Stimulated activated CD4-positive, alpha-beta T cell treated with anti-CD3 and anti-CD28 coated beads, Interleukin-1b, Interleukin-23, amount 100 ng/mL, for 1 hour (primary cell): ENCODE data around the gene EVX1.

Source experiments
- DNase-seq, 2 donors: peaks; one replicate each; pipeline ENCODE4 v3.0.0-alpha.2; 2020; ENCODE audit warnings: low read depth in 2 of 2

The EVX1 gene

DNA sequence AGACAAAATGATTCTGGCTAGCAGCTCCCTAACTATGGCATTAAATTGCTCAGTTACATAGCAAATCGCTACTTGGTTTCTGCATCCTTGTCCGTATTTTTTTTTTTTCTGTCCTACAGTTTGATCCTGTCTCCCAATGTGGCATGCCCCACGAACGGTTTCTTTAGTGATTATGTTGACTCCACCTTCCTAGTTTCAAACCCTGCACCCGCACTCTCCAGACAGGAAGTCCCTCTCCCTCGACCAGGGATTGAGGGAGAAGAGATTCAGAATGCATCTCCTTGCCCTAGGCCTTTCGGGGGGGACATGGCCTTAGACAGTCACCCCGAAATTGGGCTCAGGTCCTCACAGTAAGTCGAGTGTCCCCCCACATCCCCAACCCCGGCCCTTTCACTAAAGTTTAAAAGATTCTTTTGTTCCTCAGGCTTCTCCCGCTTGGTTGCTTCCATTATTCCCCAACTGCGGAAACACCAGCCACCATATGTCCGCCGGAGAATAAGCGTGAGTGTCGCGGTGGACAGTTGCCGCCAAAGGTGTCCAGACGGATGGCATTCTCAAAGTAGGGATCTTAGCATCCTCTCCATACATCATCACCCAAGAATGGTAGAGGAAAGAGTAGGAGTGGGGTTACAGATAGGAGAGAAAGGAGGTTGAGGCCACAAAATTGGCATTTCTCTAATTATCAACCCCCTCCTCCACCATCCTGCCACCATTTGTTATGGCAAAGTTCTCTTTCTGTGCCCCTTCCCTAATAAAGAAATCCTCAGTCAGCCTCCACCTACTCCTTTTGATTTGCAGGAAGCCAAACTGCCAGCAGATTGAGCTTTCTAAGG lies 7.3 kb downstream of the EVX1 start:
- no peak for DNase-seq

DNA sequence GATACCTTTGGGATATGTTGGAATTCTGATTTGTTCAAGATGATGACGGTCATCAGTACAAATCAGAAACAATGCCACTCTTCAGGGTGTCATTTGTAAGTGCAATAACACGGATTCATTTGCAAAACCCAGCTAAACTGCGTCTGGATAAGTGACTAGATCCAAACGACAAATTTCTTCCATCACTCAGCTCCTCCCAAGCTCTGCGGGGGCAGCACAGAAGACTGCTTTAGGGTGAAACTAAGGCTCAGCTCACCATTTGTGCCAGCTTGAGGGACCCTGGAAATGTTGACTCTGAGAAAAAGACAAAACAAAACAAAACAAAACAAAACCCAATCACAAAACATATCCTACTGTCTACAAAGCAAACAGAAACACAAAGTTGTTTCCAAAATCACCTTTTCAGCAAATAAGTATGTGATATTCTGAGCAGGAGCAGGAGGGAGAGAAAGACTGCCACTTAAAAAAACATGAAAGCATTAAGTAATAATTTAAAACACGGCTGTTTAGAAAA lies 8.0 kb downstream of the EVX1 start:
- no peak for DNase-seq

DNA sequence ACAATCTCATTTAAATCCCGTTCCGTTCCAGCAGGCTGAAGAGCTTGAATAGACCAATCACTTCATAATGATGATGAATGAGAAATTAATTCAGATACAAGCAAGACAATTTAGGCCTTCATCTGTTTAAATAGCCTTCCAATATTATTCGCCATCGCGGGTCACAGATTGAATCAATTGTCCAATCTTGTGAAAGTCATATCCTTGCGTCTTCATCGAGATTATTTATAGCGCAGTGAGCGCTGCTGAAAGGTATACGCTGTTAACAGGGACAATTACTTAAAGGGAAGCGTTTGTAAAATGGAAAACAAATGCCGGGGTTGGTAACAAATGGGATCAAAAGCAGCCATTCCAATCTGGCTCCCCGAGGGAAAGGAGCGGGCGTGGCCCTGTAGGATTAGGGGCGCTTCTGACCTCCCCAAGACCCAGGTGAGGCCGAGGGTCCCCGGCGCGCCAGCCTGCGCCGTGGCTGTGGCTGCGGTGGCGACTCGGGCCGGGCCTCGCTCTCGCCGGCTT lies 8.6 kb downstream of the EVX1 start:
- no peak for DNase-seq

DNA sequence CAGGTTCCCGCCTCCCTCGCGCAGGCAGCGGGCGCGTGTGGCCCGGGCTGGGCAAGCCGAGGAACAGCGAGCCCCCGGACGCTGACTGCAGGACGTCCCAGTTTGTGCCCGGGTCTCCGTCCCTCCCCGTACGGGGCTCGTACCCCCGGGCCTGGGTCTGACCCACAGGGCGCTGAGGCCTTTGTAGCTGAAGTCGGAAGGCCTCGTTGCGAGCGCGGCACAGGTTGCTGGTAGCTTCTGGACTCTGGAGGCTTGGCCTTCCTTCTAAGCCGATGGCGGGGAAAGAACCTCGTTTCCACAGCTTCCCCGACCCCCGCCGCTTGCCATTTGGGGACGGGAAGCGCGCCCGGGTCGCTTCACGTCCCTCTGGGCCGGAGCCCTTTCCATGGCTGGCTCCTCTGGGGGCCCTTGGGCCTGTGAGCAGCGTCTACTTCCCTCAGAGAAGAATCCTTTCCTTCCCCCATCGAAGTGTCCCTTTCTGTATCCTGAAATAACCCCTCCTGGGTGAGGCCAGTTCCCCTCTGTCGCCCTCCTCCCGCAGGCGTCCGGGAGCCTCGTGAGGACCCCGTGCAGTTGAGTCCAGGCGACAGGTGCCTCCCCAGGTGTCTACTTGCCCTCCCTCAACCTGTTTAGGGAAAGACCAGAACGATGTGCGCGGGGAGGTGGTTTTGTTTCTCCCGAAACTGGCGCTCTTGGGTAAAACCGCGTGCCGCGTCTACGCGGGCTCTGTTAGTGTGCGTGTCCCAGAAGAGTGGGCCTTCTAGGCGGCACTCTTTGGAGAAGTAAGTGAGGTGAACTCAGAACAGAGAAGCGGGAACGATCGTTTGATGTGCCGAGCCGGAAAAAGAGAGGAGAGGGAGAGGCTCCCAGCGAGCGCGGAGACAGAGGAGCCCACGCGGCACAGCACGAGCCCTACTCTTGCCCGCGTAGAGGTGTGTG lies 9.3 kb downstream of the EVX1 start:
- no peak for DNase-seq

DNA sequence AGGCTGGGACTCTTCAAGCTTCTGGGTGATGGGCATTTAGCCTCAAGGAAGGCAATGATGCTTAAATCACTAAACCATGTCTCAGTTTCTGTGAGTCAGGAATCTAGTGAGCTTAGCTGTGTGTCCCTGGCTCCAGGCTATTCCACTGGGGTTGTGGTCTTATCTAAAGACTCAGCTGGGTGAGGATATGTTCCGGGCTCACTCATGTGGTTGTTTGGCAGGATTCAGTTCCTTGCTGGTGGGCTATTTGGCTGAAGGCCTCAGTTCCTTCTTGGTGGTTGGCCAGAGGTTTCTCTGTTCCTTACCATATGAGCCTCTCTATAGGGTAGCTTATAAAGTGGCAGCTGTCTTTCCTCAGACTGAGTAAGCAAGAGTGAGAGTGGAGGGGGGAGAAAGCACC lies 12.0 kb downstream of the EVX1 start:
- DNase-seq: no peak

DNA sequence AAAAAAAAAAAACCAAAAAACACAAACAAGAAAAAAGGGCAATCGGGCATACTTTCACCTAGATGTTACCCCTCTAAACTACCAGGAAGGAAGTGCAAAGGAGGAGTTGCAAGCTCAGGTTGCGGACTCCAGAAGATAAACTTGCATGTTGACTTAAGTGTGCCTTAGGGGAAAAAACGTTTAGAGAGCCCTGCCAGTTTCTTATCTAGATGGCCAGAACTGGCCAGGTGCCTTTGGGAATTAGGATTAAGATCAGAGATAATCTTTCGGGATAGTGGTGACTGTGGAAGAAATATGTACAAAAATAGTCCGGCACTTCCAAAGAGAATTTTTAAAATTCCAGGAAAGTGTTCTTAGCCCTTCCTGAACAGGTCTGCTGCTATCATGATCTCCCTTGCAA lies 17.6 kb downstream of the EVX1 start:
- no peak for DNase-seq

DNA sequence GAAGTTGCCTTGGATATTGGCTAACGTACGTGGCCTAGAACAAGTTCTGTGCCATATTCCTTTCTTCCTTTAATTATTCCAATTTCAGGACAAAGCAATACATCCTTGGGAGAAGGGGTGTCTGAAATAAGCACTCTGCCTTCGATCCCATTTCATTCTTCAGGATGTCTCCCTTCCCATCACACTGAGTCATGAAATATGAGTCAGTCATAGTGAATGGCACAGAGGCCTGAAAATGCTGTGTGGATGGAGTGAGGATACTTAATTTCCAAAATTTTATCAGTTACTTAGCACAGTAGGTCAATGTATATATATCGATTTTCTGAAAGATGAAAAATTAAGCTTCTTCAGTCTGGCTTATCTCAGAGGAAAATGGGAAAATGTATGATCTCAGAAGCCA lies 19.5 kb downstream of the EVX1 start:
- DNase-seq: no peak

DNA sequence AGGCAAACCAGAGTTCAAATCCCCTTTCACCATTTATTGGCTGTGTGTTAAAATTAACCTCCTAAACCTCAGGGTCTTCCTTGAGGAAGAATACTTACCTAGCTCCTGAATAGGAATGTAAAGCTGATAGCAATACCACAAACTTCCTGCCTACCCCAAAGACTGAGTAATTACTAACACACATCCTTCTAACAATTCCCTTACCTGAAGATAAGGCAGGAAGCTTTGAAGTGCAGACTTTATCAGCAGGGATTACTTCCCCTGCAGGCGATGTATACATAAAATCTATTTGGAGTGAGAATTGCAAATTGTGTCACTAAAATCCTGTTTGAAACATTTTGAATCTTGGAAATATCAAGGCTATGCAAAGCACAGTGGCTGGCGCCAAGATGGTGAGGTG lies 21.2 kb downstream of the EVX1 start:
- no peak for DNase-seq

DNA sequence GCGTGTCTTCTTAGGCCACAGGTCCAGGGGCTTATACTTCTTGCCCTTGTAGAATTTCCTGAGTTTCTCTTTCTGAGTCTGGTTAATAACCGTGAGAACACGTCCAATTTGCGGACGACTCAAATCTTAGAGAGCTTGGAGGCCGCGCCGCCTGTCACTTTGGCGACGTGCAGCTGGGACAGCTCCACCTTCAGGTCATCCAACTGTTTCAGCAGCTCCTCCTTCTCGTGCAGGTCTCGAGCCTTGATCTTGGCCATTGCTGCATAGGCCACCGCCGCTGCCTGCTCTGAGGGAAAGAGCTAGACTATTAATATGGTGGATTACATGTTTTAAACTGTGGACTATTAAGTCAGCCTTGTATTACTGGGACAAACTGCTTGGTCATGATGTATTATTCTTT lies 26.9 kb downstream of the EVX1 start:
- no peak for DNase-seq

DNA sequence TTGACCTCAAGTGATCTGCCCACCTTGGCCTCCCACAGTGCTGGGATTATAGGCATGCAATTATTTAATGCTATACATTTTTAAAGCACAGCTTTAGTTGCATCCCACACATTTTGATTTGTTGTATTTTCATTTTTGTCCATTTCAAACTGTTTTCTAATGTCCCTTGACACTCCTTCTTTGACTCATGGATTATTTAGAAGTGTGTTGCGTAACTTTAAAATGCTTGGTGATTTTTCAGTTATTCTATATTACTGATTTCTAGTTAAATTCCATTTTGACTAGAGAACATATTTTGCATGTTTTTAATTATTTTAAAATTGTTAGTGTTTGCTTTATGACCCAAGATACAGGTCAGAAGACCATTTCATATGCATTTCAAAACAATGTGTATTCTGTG lies 28.8 kb downstream of the EVX1 start:
- no peak for DNase-seq

DNA sequence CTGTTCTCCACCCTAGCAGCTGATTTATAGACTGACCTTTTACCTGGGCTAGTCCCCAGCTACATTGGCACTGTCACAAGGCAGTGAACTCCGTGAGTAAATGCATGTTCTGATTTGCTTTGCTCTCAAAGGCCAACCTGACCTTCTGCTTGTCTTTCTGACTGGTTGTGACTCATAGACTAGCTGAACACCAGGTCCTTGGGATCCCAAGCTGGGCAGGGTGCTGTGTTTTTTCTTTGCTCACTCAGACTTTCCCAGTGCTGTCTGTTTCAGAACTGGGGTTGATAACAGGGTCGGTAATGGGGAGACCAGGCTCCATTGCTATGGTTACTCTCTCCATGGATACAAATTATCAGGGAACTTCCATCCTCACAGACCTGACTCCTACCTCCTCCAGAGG lies 35.0 kb downstream of the EVX1 start:
- no peak for DNase-seq

DNA sequence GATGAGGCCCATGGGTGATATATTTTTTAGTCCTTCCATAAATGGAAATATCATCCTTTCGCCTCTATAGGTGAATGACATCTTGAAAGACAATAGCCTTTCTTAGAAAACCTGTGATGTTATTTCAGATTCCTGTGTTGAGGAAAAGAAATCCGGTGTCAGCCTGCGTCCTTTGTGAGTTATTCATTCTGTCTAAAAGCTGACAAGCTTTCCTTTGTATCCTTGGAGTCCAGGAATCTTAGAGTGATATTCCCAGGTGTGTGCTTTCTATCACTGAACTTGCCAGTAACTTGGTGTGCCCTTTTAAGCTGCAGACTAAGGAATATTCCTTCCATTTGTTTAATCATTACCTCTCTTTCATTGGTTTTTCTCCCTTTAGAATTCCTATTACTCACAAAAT lies 41.0 kb downstream of the EVX1 start:
- DNase-seq: no peak

DNA sequence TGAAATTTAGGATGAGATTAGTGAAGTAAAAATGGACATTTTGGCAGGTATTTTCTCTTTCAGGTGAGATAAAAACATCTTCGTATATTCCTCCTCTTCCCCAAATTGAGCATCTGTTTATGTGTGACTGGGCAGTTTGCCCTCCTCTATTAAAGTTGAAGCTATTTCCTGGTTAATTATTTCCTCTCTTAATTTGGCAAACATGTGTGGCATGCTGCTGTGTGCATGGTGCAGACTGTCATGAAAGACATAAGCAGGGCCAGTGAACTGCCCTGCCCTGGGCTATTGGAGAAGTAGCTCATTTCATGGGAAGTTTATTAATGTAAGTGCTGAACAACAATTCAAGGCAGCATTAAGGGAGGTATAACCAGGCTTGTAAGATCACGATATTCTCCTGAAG lies 52.6 kb downstream of the EVX1 start:
- DNase-seq: no peak

DNA sequence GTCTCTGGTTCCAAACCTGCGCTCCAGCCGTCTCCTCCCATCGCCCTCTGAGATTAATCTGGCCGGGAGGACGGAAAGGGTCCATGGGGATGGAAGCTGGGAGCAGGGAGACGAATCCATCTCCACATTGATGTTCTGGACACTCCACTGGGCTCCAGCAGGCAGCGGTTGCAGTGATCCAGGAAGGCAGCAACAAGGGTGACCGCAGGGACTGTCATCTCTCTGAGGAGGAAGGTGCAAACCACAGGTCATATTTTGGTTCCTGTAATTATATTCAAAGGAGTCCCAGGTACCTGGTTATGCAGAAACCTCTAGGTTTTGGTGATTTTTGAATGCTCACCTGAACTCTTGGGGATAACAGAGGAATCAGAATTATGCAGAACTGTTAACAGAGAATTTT lies 54.8 kb downstream of the EVX1 start:
- no peak for DNase-seq
